HepG2 (cell line): ENCODE results near the gene PHF5A. TPM values are rescaled to one million over a fixed set of nuclear protein-coding genes. Genes with fewer than 3 reads are reported as not detected.

ENCODE experiments used
- BHLHE40 ChIP-seq: IDR thresholded peaks from 2 replicates; pipeline ENCODE4 v1.6.1; 2011; ENCODE audit warnings: low read length, improper control_type of control experiment
- LRRFIP1 ChIP-seq: sonication (generic); formaldehyde crosslinking; conservative IDR thresholded peaks from 2 replicates; pipeline ENCODE4 v1.4.0; 2020; ENCODE audit warnings: missing genetic modification reagents
- MTA1 ChIP-seq: sonication (generic); formaldehyde crosslinking; IDR thresholded peaks from 2 replicates; pipeline ENCODE4 v1.4.0; 2020; ENCODE audit warnings: missing genetic modification reagents, mild to moderate bottlenecking, borderline replicate concordance
- NR2F1 ChIP-seq, 2 experiments: fragments of 450-650 bp in 1 of 2; formaldehyde crosslinking in 1 of 2; IDR thresholded peaks; 2 replicates each; pipeline versions ENCODE4 v1.5.0 to v1.6.1; 2016 to 2020; ENCODE audit warnings: mild to moderate bottlenecking in 1 of 2, missing compliant biosample characterization in 1 of 2, missing genetic modification reagents in 1 of 2, moderate library complexity in 1 of 2
- PREB ChIP-seq: sonication (generic); formaldehyde crosslinking; IDR thresholded peaks from 2 replicates; pipeline ENCODE4 v1.4.0; 2020; ENCODE audit warnings: missing genetic modification reagents
- RBM22 ChIP-seq: fragments of 200-400 bp; formaldehyde crosslinking; optimal IDR thresholded peaks from 2 replicates; pipeline ENCODE3; 2017; ENCODE audit warnings: mild to moderate bottlenecking, low read length, moderate library complexity
- RBM39 ChIP-seq: fragments of 200-400 bp; formaldehyde crosslinking; IDR thresholded peaks from one replicate; pipeline ENCODE4 v1.6.1; 2018; ENCODE audit warnings: antibody characterized with exemption, mild to moderate bottlenecking, low read depth, low read length; ENCODE audit not compliant: poor library complexity, severe bottlenecking
- TARDBP ChIP-seq: sonication (generic); formaldehyde crosslinking; IDR thresholded peaks from 2 replicates; pipeline ENCODE4 v1.8.0; 2022; ENCODE audit warnings: mild to moderate bottlenecking, missing genetic modification reagents
- TCF7 ChIP-seq: sonication (generic); IDR thresholded peaks from 2 replicates; pipeline ENCODE4 v1.6.1; 2016; ENCODE audit warnings: antibody characterized with exemption, low read depth
- TEF ChIP-seq: sonication (generic); formaldehyde crosslinking; IDR thresholded peaks from 2 replicates; pipeline ENCODE4 v1.5.0; 2020; ENCODE audit warnings: missing genetic modification reagents
- TOPORS ChIP-seq: sonication (generic); formaldehyde crosslinking; IDR thresholded peaks from 2 replicates; pipeline ENCODE4 v1.8.0; 2023; ENCODE audit warnings: mild to moderate bottlenecking, missing genetic modification reagents
- YEATS4 ChIP-seq: sonication (generic); formaldehyde crosslinking; IDR thresholded peaks from 2 replicates; pipeline ENCODE4 v1.4.0; 2020; ENCODE audit warnings: missing genetic modification reagents, borderline replicate concordance
- ZNF207 ChIP-seq: fragments of 450-650 bp; IDR thresholded peaks from 2 replicates; pipeline ENCODE4 v1.6.1; 2016; ENCODE audit warnings: antibody characterized with exemption, borderline replicate concordance
- ZNF235 ChIP-seq: sonication (generic); formaldehyde crosslinking; IDR thresholded peaks from 2 replicates; pipeline ENCODE4 v1.8.1; 2023; ENCODE audit warnings: mild to moderate bottlenecking, missing genetic modification reagents, borderline replicate concordance
- ZNF3 ChIP-seq: IDR thresholded peaks from 2 replicates; pipeline ENCODE4 v1.7.0; 2017; ENCODE audit warnings: inconsistent platforms
- ZNF598 ChIP-seq: sonication (generic); formaldehyde crosslinking; IDR thresholded peaks from 2 replicates; pipeline ENCODE4 v1.5.1; 2020; ENCODE audit warnings: mild to moderate bottlenecking, missing genetic modification reagents, borderline replicate concordance
- ZNF646 ChIP-seq: sonication (generic); formaldehyde crosslinking; IDR thresholded peaks from 2 replicates; pipeline ENCODE4 v1.9.0; 2021; ENCODE audit warnings: mild to moderate bottlenecking, missing genetic modification reagents
- ZNF768 ChIP-seq: sonication (generic); formaldehyde crosslinking; IDR thresholded peaks from 2 replicates; pipeline ENCODE4 v1.4.0; 2020; ENCODE audit warnings: missing genetic modification reagents
- polyA plus RNA-seq, 8 experiments: library from polyadenylated mRNA; depleted of rRNA in 3 of 8; stranded (reverse) in 7 of 8; unstranded in 1 of 8; fragments of >200 nt; fragmentation: Illumina TruSeq in 4 of 8; extraction: Trizol in 4 of 8; gene quantifications; 2 replicates each; pipeline versions ENCODE4 v1.2.1 to v1.2.3, GENCODE V29; 2011 to 2016; ENCODE audit warnings: low read depth in 4 of 8, missing spikeins in 1 of 8, mixed read lengths in 1 of 8; ENCODE audit not compliant: insufficient read depth in 1 of 8
- total RNA-seq, 5 experiments: library from RNA; depleted of rRNA; stranded (reverse); fragments of >200 nt; fragmentation: Illumina TruSeq; extraction: Trizol; gene quantifications; 2 replicates each; pipeline ENCODE4 v1.2.3, GENCODE V29; 2016; ENCODE audit warnings: low read depth in 1 of 5

PHF5A gene
- total and polyA plus RNA-seq, 2 of the 13 experiments (the other 11 are each of a cell fraction or from before 2014, with no cell fraction given): 56.6 to 105 TPM

DNA sequence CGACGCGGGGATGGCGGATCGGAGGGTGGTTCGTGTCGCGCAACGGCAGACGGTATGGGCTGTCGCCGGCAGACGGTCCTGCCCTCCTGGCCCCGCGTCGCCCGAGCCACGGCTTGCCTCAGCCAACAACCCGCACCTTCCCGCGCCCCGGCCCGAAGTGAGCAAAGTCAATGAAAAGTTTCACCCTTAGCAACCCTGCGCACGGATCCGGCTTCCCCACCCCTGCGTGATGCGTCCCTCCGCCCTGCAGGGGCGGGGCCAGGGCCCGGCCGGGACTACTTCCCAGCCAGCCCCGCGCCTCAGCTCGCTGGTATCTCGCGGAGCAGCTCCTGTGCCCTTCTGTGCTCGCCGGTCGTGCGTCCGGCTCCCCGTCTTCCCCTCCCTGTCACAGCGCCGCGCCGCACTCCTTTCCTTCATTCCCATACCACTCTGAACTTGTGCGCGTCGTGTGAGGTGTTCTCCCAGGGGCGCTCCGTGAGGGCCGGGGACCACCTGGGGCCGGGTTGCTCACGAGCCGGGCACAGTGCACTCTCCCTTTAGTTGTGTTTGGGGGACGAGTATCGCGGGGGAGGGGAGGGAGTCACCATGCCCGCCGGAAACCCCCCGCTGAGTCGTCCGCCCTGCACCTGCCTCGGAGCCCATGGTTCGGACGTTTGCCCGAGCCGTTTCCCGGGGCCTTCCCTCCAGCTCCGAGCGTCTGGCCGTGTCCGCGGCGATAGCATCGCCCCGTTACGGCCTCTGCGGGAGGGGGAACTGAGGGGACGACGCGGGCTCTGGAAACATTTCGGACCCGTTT, 21.7 kb downstream of the PHF5A start, which contains the start of gene TOB2 (continued):
- TF ChIP-seq NR2F1 (CRISPR knock-in tag; IDR thresholded peaks at IDR 0.05) (peak; percentile 74 to 79; a peak in 3 of 4 replicates), PREB (no peak; the same call in 1 of the 2 replicates), ZNF646 (CRISPR knock-in tag) (no peak), TOPORS (CRISPR knock-in tag) (peak; percentile 65), ZNF207 (no peak), YEATS4 (peak; percentile 98), BHLHE40 (peak; percentile 70), RBM22 (peak; percentile 96), TCF7 (no peak), ZNF3 (CRISPR knock-in tag) (no peak; the same call in 1 of the 2 replicates), ZNF598 (0 out of 2 replicates have a peak, but pooled peaks have one; percentile 17), TARDBP (CRISPR knock-in tag) (peak; percentile 73), TEF (peak; percentile 62; the same call in 1 of the 2 replicates), ZNF235 (CRISPR knock-in tag) (no peak), RBM39 (peak; percentile 98), MTA1 (CRISPR knock-in tag) (peak; percentile 82), ZNF768 (CRISPR knock-in tag) (peak; percentile 93), LRRFIP1 (CRISPR knock-in tag) (0 out of 2 replicates have a peak, but pooled peaks have one; percentile 50)
